HG02840 (cell line): ENCODE data around the gene MIA2.

Source experiments
- ATAC-seq: cut with Tn5 transposase; IDR thresholded peaks from one replicate; pipeline ENCODE4 v1.9.1; 2021; ENCODE audit warnings: mild to moderate bottlenecking, moderate library complexity, moderate number of reproducible peaks; ENCODE audit not compliant: unreplicated experiment, low FRiP score

The MIA2 gene

GRCh38 chr14:39376667-39377403 is 143.1 kb downstream of the MIA2 start:
- no peak for ATAC-seq

DNA sequence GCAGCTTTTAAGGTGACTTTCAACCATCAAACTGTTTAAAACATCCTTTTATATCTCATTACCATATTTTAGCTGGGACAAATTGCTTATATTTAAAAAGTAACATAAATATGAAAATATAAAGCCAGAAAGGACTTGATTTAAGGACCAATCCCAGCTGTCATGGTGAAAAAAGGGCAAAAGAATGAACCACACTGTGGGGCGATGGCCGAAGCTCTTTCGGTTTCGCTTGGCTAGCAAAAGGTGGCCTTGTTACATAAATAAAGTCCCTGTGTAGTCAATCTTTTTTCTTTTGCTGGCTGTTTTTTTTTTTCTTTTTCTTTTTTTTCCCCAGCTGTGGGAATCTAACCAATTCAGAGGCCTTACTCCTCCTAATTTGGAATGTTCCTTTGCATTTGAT is 147.7 kb downstream of the MIA2 start:
- ATAC-seq: no peak

GRCh38 chr14:39382463-39382862 is 148.7 kb downstream of the MIA2 start:
- ATAC-seq: no peak

- ATAC-seq: no peak
Observed at GRCh38 chr14:39383026-39383660, 149.4 kb downstream of the MIA2 start.

GRCh38 chr14:39383741-39384140 is 150.0 kb downstream of the MIA2 start:
- no peak for ATAC-seq

DNA sequence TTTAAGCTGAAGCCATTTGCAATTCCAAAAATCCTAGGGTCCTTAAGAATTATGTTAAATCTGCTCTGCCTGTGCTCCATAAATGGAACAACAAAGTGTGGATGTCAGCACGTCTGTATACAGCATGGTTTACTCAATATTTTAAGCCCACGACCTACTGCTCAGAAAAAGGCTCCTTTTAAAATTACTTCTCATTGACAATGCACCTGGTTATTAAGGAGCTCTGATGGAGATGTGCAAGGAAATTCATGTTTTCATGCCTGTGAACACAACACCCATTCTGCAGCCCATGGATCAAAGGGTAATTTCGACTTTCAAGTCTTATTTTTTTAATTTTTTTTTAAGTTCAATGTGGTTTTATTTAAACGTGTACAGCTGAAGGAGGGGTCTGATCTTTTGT is 150.5 kb downstream of the MIA2 start:
- ATAC-seq: no peak

GRCh38 chr14:39393289-39393688 is 159.6 kb downstream of the MIA2 start:
- no peak for ATAC-seq

DNA sequence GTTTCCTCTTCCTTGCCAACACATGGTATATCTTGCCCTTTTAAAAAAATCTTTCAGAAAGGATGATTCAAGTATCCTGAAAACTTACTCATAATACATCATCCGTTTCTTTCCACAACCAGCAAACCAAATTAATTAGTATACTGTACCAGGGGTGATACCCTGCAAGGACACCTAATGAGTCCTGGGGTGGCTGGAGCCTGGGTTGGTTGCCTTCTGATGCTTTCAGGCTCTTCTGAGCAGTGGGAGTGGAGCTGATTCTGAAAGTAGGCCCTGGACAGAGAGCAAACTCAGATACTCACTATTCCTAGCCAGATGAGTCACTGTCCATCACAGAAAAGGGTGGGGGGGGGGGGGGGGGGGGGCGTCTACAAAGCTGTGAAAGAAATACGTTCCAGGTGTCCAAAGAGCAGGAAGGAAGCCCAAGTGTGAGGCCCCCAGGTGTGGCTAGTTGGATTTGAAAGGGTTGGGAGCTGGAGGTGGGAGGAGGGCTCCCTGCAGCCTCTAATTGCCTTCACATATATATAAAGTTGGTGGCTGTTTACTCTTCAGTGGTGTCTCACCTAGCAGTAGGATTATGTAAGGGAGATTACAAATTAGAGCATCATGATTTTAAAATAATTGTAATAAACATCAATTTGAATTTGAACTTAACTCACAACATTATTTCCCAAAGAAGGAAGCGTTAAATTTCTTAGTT is 162.0 kb downstream of the MIA2 start:
- no peak for ATAC-seq

DNA sequence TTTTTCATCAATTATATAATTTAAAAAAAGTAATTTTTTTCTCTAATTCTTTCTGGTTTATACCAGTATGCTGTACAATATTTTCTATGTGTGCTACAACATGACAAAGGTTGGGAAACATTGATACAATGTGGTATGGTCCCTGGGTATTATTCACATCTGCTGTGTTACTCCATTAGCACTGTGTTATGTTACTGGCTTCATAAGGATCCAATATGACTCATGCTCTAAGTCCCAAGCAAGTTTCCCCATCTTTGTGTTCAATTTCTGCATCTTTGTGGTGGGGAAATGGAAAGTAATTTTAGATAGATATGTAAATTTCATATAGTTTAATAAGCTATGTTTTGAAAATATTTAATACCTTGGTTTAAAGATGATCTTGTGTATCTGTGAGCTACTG is 162.7 kb downstream of the MIA2 start:
- ATAC-seq: no peak

DNA sequence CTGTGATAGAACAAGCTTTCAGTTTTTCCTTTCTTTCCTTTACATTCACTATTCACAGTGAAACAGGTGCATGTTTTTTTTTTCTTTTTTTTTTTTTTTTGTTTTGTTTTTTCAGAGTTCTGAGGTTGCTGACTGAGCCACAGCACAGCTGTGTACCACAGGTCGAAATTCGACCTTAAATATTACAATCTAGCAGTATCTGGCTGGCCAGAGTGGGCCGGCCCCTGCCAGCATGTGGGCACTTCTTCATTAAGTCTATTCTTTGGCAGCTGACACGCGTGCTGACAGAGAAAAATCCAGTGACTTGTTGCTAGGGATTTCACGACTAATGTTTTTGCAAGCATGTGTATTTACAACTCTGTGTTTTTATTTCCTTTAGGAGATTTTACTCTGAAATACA is 164.7 kb downstream of the MIA2 start:
- ATAC-seq: no peak

DNA sequence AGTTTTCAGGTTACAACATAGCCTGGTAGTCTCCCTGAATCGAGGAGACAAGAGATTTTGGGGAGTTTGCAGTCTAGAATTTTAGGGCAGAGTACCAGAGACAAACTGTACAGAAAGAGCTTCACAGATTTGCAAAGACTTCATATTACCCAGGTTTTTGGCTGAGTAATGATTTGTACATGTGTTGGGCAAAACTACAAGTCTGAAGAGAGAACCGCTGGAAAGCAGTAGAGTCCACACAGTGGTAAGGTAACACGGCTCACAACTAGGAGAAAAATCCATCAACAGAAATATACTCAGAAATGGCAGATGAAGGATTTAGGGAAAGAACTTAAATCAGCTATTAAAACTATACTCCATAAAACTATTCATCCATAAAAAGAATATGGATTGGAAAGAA is 172.8 kb downstream of the MIA2 start:
- ATAC-seq: no peak

- no peak for ATAC-seq
Observed at GRCh38 chr14:39416072-39416471, 182.4 kb downstream of the MIA2 start.

- no peak for ATAC-seq
Observed at GRCh38 chr14:39417014-39417413, 183.3 kb downstream of the MIA2 start.

DNA sequence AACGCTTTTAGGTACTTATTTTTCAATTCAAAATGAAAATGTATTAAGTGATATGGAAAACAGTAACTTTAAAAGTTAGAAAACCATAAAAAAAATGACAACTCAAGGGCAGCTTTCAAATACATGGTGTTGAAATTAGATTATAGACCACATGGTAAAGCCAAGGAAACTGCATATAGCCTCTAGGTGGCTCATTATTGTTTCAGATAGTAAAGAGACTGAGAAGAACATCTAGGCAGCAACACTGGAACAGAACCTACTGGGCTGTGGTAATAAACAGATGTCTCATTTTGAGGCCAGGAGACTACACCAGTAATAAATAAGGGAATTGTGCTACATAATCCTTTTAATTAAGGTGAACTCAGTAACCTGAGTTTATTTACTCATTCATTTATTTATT is 185.6 kb downstream of the MIA2 start:
- no peak for ATAC-seq

DNA sequence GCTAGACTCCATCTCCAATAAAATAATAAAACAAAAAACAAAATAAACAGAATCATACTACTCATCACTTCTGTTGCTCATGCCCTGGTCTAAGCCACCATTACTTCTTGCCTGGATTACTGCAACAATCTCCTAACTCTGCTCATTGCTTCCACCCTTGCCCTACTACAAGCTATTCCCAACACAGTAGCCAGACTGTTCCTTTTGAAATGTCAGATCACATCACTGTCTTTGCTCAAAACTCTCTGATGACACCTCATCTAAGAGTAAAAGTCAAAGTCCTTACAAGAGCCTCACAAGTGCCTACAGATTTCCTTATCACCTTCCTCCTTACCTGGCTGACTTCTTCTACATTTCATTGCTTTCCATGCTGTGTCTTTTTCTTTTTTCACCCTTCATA is 188.5 kb downstream of the MIA2 start:
- ATAC-seq: no peak

GRCh38 chr14:39423793-39424192 is 190.1 kb downstream of the MIA2 start:
- ATAC-seq: no peak

DNA sequence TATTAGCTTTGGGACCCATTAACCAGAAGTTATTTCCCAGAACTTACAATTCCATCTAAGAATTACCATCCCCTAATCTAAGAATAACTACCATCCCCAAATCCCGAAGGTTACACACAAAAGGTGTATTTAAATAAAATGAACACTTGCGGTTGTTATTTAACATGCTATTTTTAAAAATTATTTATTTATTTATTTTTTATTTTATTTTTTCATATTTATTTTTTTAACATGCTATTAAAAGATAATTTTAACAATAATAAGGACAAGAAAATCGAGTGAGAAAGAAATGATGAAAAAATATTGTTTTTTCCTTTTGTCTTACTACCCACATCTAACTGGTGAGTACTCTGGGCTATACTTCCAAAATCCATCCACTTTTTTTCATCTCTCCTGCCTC is 192.2 kb downstream of the MIA2 start:
- ATAC-seq: no peak

GRCh38 chr14:39426605-39427004 is 192.9 kb downstream of the MIA2 start:
- no peak for ATAC-seq

- no peak for ATAC-seq
Observed at GRCh38 chr14:39428118-39428517, 194.4 kb downstream of the MIA2 start.

DNA sequence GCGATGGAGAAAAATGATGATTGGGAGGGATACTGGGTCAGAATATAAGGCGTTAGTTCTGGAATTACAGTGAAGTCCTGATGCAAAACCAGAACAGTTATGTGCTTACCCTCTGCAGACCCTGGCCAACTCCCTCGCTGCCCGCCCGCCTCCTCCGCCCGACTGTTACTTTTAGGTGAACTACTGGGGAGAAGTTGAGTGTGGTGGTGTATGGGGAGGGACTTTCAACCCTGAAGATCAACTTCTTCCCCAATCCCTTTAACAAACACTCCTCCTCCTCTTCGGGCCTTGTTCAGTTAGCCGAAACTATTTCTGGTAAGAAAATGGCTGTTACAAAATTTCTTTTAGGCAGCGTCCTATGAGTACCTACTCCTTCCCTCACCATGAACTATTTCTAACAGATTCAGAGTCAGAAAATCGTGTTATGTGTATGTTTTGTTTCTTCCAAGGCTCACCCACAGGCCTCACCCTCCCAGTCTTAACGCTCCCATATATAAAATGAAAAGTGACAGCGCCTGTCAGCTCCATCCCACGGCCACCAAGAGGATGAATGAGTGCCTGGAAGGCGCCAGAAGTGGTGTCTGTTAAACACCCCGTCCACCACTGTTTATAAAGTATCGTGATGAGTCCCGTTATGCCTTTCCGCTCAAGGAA is 197.2 kb downstream of the MIA2 start:
- no peak for ATAC-seq
